GM21825 (cell line): ENCODE measurements around the gene HECTD4.
"Not testable (repeated sequence)": the region's sequence is repeated elsewhere in the genome, so short reads cannot be mapped to it uniquely, and the experiment has no call there.

Source experiments
- ATAC-seq: cut with Tn5 transposase; IDR thresholded peaks from one replicate; pipeline ENCODE4 v1.9.1; 2021; ENCODE audit warnings: mild to moderate bottlenecking, moderate library complexity; ENCODE audit not compliant: unreplicated experiment

HECTD4 gene

DNA sequence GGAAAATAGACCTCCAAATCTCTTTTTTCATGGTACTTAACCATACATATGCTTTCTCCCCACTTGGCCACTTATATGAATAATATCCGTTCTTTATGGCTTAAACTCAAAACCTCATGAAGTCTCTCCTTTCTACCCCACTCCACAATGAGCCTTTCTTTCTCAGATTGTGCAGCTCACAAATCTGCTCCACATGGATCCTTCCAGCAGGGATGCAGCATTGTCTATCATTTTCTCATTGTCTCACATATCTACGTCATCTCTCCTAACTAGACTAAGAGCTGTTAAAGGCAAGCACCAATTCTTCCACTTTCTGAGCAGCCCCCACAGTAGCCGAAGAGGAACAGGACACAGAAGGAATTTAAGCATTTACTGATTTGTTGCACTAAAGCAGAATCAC lies 106.4 kb downstream of the HECTD4 start:
- no peak for ATAC-seq

DNA sequence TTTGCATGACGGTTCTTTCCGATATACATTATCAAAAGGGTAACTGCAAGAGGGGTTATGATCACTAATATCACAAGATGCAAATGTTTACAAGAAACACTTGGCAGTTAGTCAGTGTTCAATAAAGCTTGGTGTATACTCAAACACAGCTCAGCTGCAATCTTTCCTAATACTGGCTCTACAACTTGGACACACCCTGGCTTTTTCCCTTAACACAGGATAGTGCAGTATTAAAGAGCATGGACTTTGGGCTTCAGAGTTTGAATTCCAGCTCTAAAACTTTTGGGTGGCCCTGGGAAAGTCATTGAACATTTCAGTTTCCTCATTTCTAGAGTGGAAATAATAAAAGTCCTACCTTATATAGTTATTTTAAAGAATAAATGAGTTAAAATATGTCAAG lies 107.0 kb downstream of the HECTD4 start:
- no peak for ATAC-seq

DNA sequence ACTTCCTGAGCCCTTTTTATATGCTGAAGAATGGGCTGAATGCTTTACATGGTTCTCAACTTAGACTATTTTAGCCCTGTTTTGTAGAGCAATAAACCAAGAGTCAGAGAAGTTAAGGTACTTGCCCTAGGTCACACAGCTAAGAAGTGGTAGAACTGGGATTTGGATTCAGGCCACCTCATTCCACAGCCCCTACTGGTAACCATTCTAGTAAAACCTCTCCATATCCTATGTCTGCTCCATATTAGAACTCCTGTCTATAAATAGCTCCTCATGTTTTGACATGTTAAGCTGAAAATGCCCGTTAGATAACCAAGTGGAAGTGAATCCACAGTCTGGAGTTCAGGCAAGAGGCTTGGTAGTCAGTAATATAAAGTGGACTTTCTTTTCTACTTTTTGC lies 111.6 kb downstream of the HECTD4 start:
- no peak for ATAC-seq

DNA sequence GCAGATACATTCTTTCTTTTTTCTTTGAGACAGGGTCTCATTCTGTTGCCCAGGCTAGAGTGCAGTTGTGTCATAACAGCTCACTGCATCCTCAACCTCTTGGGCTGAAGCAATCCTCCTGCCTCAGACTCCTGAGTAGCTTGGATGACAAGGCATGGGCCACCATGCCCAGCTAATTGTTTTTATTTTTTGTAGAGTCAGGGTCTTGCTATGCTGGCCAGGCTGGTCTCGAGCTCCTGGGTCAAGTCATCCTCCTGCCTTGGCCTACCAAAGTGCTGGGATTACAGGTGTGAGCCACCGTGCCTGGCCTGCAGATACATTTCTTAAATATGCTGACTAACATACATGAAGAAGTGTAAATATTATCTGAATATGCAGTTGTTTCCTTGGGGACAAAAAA lies 115.8 kb downstream of the HECTD4 start:
- no peak for ATAC-seq

DNA sequence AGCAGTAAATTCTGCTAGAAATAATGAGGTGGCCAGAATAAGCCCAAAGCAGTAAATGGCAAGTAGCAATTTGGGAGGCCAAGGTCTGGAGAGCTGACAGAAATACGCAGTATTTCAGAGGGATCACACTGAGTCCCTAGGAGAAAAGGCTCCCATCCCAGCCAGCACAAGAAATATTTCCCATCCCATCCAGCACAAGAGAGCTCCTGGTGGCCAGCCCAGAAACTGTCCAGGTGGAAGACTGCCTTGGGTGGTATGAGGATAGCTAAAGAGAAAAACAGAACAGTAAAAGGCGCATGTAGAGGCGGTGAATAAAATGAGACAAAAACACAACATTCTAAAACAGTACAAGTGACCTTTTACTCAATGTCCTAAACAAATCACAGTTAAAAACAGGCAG lies 120.7 kb downstream of the HECTD4 start:
- ATAC-seq, result no peak

DNA sequence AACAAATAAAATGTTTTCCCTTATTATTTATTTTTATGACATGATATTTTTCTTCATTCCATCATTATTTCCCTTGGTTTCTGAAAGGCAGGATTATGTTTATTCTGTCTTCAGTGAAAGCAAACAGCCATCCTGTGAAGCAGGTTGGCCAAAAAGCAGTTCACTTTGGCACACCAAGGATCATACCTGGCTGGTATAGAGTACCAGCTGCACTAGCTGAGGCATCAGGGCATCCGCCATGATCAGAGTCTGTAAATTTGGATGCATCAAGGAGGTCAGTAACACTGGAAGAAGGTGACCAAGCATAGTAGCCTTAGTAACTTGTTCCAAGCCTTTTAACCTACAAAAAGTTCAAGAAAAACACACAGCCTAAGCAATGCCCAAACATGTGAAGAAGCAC lies 123.3 kb downstream of the HECTD4 start:
- ATAC-seq, result no peak

DNA sequence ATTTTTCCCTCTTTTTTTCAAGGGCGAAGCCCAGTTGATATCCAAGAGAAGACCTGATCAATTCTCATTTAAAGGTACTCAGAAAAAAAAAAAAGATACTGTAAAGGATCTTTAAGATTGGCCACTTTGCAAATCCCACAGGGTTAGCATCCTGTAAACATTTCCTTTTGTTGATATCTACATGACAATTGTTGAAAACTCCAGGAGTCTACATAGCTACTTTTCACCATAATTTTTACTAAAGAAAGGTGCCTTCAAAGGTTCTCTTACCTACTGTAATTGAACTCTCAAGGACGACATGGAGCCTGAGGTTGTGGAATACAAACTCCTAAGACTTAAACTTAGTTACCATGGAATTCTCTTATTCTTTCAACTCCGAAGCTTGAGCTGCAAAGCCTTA lies 125.5 kb downstream of the HECTD4 start:
- no peak for ATAC-seq

DNA sequence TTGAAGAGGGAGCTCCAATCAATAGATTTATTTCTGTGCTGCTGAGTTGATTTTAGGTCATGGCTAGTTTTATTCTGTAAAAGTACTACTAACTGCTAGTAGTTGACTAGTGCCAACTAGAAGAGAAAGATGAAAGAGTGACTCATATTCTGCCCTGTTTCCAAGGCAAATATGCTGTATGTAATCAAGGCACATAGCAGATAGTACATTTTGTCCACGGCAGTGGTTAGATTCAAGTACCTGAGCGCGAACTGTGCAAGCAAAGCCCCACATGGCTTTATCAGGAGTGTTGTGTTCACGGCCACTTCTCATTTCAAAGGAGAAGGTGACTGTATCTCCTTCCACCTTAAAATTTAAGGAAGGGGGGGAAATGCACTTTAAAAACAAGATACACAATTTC lies 130.0 kb downstream of the HECTD4 start:
- ATAC-seq, result no peak

DNA sequence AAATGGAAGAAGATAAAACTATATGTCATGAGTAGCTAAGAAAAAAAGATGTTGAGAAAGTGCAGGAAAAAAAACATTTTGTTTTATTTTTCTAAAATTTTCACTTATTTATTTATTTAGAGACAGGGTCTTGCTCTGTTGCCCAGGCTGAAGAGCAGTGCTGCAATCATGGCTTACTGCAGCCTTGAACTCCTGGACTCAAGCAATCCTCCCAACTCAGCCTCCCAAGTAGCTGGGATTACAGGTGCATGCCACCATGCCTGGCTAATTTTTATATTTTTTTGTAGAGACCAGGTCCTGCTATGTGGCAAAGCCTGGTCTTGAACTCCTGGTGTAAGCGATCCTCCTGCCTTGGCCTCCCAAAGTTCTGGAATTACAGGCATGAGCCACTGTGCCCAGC lies 137.3 kb downstream of the HECTD4 start:
- ATAC-seq, result not testable (repeated sequence)

DNA sequence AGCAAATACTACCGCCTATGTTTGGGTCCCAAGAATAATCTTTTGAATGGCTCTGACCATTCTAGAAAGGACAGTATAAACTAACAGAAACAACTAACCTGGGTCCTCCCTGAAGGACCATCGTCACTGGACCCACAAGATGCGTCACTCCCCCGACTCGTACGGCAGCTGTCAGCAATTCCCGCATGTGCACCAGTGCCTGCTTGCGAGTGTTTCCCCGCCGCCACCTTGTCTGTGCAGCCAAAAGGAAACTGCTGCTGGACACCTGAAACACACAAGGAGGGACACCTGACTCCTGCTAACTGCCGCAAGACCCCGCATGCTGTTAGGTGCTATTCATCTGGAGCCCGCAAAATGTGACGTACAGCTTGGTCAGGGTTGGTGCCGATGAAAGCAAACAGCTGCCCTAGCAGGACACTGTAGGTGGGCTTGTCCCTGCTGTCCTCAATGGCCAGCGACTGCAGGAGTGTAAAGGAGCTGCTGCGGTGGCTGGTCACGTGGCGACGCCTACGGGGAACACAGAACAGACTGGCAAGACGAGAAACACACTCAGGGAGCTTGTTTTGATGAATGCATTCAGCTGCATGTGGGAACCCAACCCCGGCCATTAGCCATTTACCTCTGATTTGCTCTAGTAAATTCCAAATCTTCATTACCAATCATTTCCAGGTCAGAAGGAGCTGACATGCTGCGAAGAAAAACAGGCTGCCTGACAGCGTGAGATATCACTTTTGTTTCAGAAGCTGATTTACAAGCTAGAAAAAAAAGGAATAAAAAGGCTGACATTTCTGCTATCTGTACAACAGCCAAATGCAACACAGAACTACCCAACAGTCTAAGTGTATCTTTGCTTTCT lies 138.7 kb downstream of the HECTD4 start:
- no peak for ATAC-seq

DNA sequence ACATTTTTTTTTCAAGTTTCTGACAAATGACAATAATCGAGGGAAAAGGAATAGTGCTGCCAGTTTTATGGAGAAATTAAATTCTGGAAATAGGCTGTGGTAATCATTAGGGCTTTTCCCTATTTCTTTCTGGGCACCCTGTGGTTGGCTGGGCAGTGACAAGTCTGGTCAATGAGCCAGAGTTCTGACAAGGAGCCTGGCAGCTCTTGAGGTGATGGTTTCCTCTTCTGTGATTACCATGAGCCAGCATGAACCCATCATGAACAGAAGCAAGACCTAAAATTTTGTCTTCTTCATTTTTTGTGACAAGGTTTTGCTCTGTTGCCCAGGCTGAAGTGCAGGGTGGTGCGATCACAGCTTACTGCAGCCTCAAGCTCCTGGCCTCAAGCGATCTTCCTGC lies 141.1 kb downstream of the HECTD4 start:
- no peak for ATAC-seq

DNA sequence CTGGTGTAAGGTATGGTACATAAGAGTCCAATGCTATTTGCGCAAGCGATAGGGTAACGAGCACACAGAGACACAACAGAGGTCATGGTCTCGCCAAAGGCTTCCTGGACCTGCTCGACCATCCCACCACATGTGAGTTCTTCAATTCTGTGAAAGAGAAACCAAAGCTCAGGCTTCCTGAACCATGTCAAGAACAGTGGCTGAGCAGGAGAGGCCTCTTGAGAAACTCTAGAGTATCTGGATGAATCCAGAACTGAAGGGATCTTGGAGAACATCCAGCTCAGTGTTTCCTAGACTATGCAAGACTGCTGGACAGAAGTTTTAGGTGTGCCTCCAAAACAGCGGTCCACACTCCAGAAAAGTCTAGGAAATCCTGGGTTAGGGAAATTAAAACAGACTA lies 142.3 kb downstream of the HECTD4 start:
- ATAC-seq, result no peak

DNA sequence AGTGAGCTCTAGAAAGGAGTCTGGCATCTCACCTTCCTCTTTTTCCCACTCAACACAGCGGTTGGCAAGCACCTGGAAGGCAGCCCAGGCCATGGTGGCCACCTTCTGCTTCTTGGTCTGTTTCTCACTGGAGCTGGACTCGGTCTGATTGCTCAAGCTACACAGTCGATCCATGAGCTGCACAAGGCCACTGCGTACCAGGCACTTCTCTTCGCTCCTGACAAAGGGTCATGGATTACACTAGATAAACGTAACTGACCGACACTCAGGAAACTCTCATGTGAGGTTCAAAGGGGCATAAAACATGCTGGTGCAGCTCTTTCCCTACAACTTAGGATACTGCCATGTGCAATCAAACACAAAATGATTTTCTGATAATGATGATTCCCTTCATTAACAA lies 143.2 kb downstream of the HECTD4 start:
- no peak for ATAC-seq

DNA sequence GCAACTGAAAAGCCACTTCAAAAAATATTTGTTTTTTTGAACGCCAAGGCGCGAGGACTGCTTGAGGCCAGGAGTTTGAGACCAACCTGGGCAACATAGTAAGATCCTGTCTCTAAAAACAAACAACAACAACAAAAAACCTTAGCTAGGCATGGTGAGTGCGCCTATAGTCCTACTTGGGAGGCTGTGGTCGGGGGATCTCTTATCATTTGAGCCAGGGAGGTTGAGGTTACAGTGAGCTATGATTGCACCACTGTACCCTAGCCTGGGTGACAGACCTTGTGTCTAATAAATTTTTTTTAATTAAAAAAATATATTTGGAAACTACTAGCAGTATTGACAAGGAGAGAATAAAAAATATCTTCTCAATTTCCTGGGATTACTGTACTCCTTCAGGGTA lies 143.8 kb downstream of the HECTD4 start:
- no peak for ATAC-seq

DNA sequence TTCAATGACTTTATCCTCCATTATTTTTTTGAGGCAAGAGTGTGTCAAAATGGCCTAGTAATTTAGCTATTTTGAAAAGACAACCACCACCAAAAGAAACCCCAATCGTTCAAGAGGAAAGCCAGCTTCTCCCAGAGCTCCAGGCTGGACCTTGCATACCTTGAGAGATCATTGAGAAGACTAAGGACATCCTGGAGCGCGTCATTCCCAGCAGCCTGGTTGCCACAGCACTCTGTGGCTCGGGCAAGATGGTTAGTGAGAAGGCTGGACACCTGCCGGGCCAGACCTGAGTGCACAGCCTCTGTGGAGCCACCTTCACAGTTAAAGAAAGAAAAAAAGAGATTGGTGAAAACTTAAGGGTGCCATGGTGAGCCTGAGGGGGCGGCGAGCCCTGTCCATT lies 145.4 kb downstream of the HECTD4 start:
- ATAC-seq, result no peak

DNA sequence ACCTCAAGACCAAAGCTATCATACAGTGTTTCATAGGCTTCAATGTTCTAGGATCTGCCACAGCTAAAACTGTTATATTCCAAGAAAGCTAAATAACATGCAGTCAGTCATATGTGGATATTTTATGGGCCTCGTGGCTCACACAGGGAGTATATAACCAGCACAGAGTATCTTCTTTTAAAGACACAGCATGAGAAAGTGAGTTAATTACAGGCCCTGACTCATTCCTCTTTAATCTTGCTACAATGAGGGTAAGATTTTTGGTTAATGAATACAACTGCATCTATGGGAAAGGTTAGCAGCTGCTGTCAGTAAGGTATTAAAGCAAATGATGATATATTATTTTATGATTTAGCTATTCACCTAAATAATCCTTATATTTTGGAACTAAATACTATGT lies 145.8 kb downstream of the HECTD4 start:
- no peak for ATAC-seq

DNA sequence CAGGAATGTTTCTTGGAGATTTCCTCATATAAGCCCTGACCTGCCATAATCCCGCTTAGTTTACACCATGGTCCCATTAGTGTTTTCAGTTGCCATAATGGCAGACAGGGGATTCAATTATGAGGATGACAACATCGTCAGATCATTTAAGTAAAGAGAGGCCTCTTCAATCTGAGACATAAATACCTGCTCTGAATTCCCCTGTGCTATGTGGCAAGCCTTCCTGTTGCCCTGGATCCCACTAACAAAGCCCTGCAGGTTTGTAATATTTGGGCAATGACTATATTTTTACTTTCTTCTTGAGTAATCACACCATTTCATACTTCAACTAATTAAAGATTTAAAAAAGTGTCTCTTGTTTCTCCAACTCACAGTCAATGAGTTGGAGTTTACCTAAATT lies 147.9 kb downstream of the HECTD4 start:
- ATAC-seq, result no peak

DNA sequence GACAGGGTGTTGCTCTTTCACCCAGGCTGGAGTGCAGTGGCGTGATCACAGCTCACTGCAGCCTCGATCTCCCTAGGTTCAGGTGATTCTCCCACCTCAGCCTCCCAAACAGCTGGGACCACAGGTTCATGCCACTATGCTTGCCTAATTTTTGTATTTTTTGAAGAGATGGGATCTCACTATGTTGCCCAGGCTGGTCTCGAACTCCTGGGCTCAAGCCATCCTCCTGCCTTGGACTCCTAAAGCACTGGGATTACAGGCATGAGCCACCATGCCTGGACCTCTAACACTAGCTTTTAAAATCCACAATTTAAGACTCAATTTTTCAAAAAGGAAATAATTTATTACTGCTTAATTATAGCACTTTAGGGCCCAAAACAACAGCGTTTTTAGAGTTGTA lies 149.0 kb downstream of the HECTD4 start:
- ATAC-seq, result no peak

DNA sequence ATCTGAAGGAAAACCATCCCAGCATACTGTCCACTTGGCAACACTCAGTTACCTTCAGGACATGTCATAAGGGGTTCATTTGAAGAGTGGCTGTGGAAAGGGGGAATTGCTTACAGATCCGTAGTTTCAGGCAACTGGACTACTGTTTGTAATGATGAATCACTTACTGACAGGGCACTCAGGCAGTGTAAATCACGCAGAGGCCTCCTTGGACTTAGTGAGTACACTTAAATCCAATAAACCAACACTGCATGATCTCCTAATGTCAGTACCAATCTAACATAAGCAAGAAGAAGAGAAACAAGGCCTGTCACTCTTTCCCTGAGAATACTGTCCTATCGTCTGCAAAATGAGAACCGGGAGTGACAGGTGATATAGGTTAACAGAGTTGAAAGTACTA lies 152.1 kb downstream of the HECTD4 start:
- ATAC-seq, result no peak

DNA sequence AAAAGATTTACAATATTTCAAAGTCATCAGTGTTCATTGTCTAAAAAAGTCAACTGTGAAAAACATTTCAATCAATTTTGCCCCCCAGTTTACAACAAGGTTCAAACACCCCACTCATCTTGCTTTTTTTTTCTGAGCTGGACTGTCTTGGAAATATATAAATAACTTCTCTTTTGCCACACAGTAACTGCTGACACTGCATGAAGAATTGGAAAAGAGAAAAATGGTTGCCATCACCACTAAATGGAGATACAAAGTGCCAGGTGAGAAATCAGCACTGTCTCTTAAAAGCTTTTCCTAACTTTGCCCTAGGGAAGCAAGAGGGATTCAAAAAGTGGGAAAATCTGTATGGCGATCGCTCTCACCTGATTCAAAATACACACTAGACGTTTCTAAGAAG lies 155.5 kb downstream of the HECTD4 start:
- ATAC-seq, result no peak

DNA sequence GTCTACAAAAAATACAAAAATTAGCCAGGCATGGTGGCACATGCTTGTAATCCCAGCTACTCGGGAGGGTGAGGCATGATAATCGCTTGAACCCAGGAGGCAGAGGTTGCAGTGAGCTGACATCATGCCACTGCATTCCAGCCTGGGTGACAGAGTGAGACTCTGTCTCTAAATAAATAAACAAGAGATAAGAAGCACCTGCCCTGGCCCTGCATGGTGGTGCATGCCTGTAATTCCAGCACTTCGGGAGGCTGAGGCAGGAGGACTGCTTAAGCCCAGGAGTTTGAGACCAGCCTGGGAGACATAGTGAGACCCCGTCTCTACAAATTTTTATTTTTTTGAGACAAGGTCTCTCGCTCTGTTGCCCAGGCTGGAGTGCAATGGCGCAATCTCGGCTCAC lies 161.6 kb downstream of the HECTD4 start:
- ATAC-seq, result not testable (repeated sequence)

DNA sequence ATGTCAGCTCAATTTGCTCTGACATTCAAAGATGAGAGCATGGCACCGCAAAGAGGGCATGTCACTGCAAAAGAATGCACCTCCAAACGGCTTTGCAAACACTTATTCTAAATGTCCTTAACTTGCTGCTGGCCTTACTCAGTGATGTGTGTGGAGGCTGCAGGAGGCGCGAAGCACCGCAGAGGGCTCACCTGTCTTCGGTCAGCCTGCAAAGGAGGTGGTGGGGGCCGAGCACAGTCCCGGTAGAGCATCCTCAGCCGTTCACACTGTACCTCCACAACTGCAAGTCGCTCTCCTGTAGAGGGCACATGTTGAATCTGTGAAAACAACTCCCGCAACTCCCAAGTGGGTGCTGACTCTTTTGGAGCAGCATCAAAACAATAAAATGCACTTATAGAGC lies 163.0 kb downstream of the HECTD4 start:
- ATAC-seq, result no peak

DNA sequence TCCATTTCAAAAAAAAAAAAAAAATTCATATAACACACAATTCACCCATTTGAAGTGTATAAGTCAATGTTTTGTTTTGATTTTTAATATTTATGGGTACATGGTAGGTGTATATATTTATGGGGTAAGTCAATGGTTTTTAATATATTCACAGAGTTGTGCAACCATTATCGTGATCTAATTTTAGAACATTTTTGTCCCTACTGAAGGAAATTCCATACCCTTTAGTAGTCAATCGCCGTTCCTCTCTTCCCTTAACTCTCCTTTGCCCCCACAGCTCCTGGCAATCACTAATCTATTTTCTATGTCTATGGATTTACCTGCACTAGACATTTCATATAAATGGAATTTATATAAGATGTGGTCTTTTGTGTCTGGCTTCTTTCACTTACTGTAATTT lies 164.1 kb downstream of the HECTD4 start:
- ATAC-seq, result no peak
